A549 (cell line): ENCODE measurements around the gene JAML.

Experiments
- CEBPB ChIP-seq, 2 experiments: fragments of >200 bp in 1 of 2; sonication (Bioruptor Twin) in 1 of 2; formaldehyde crosslinking in 1 of 2; IDR thresholded peaks; 2 replicates each; pipeline ENCODE4 v1.6.1; 2012 to 2016
- CHD2 ChIP-seq: fragments of 150-350 bp; IDR thresholded peaks from 2 replicates; pipeline ENCODE4 v1.6.1; 2014; ENCODE audit warnings: low read length; ENCODE audit not compliant: partially characterized antibody
- HDAC2 ChIP-seq: fragments of 200-600 bp; sonication (generic); IDR thresholded peaks from 2 replicates; pipeline ENCODE4 v1.6.1; 2016
- KDM5A ChIP-seq: fragments of 200-600 bp; sonication (generic); IDR thresholded peaks from 2 replicates; pipeline ENCODE4 v1.6.1; 2016; ENCODE audit warnings: antibody characterized with exemption, mild to moderate bottlenecking
- MAFK ChIP-seq: fragments of 450-650 bp; IDR thresholded peaks from 2 replicates; pipeline ENCODE4 v1.6.1; 2014; ENCODE audit not compliant: partially characterized antibody
- POLR2A ChIP-seq: IDR thresholded peaks from 2 replicates; pipeline ENCODE4 v1.6.1; 2012; ENCODE audit warnings: mild to moderate bottlenecking, low read length
- POLR2AphosphoS2 ChIP-seq: conservative IDR thresholded peaks from 2 replicates; pipeline ENCODE4 v1.6.1; 2012; ENCODE audit warnings: low read length, improper control_type of control experiment, inconsistent platforms
- SMC3 ChIP-seq: fragments of >200 bp; sonication (Bioruptor Twin); formaldehyde crosslinking; IDR thresholded peaks from 3 replicates; pipeline ENCODE4 v1.6.1; 2018; ENCODE audit warnings: inconsistent platforms
- TF ChIP-seq, protein P1 (sequence below): IDR thresholded peaks from 2 replicates; pipeline ENCODE4 v1.6.1; 2012
- TF ChIP-seq, protein P2 (sequence below): fragments of >200 bp; sonication (Bioruptor Twin); formaldehyde crosslinking; IDR thresholded peaks from 3 replicates; pipeline ENCODE4 v1.5.1; 2016
- TF ChIP-seq, protein P3 (sequence below): fragments of >200 bp; sonication (Bioruptor Twin); formaldehyde crosslinking; IDR thresholded peaks from 2 replicates; pipeline ENCODE4 v1.6.1; 2016

DNA sequence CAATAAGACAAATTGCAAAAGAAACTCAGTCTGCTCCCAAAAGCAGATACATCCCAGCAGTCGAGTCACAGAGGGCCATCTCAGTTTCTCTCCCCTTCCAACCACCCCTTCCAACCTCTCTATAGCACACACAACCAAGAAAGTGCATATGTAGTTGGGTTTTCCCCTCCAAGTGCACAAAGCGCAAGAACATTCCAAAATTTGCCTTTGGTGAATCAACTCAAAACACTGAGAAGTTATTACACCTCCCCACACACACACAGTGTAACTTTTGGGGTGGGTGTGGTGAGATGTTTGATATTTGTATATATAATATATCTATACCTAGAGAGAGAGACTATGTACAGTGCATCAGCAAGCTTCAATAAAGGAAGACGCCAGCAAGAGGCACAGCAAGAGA, 62.0 kb downstream of the JAML start:
- TF ChIP-seq, protein P1, sequence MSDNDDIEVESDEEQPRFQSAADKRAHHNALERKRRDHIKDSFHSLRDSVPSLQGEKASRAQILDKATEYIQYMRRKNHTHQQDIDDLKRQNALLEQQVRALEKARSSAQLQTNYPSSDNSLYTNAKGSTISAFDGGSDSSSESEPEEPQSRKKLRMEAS: no peak
- TF ChIP-seq POLR2A (no peak), KDM5A (no peak), SMC3 (no peak), CEBPB (IDR thresholded peaks at IDR 0.05) (no peak), POLR2AphosphoS2 (no peak), MAFK (no peak), CHD2 (no peak), HDAC2 (no peak)
- TF ChIP-seq, protein P2, sequence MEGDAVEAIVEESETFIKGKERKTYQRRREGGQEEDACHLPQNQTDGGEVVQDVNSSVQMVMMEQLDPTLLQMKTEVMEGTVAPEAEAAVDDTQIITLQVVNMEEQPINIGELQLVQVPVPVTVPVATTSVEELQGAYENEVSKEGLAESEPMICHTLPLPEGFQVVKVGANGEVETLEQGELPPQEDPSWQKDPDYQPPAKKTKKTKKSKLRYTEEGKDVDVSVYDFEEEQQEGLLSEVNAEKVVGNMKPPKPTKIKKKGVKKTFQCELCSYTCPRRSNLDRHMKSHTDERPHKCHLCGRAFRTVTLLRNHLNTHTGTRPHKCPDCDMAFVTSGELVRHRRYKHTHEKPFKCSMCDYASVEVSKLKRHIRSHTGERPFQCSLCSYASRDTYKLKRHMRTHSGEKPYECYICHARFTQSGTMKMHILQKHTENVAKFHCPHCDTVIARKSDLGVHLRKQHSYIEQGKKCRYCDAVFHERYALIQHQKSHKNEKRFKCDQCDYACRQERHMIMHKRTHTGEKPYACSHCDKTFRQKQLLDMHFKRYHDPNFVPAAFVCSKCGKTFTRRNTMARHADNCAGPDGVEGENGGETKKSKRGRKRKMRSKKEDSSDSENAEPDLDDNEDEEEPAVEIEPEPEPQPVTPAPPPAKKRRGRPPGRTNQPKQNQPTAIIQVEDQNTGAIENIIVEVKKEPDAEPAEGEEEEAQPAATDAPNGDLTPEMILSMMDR: no peak
- TF ChIP-seq, protein P3, sequence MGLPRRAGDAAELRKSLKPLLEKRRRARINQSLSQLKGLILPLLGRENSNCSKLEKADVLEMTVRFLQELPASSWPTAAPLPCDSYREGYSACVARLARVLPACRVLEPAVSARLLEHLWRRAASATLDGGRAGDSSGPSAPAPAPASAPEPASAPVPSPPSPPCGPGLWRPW: no peak
